ENCODE data around the gene B3GNT9. TPM values are rescaled to one million over a fixed set of nuclear protein-coding genes. Genes with fewer than 3 reads are reported as not detected.

Gene B3GNT9
- total RNA-seq, 4 donors from 2014 or later = 6.8 to 19.2 (median 14.9) TPM

DNA sequence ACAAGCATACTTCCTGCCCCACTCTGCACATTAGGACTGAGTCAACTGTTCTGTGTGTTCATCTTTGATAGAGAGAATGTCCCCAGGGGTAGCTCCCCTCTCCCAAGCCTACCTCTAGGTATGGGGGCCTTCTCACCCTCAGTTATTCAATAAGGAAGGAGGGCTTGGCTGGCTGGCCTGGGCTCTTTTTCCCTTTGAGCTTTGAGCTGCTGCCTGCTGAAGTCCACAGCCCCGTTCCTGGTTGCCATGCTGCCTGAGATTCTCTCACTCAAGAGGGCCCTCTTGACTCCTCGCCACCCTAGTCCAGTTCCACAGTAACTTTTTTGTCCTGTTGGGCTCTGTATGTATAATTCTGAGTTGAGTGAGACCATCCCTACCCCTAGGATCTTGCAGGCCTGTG lies 5.1 kb downstream of the B3GNT9 start:
- ATAC-seq (ENCODE audit: low FRiP score) = no peak
- TF ChIP-seq, protein P1, sequence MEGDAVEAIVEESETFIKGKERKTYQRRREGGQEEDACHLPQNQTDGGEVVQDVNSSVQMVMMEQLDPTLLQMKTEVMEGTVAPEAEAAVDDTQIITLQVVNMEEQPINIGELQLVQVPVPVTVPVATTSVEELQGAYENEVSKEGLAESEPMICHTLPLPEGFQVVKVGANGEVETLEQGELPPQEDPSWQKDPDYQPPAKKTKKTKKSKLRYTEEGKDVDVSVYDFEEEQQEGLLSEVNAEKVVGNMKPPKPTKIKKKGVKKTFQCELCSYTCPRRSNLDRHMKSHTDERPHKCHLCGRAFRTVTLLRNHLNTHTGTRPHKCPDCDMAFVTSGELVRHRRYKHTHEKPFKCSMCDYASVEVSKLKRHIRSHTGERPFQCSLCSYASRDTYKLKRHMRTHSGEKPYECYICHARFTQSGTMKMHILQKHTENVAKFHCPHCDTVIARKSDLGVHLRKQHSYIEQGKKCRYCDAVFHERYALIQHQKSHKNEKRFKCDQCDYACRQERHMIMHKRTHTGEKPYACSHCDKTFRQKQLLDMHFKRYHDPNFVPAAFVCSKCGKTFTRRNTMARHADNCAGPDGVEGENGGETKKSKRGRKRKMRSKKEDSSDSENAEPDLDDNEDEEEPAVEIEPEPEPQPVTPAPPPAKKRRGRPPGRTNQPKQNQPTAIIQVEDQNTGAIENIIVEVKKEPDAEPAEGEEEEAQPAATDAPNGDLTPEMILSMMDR (IDR thresholded peaks at IDR 0.05) = no peak
- no peak for DNase-seq (ENCODE audit: low spot score)

DNA sequence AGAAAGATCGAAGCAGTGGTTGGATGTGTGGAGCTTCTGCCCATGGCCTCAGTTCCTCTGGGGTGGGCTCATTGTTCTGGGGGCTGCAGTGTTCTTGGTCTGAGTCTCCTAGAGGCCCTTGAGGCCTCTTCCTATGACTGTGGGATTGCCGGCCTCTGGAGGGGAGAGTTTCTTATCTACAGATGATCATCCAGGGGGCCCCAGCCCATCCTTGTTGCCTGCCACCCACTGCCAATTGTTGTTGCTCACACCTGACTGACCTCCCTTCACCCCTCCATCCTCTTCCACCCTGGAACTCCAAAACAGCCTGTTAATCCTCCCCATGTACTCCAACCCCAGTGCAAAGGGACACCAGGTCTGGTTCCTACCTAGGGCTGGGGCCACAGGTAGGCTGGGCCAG lies 5.9 kb downstream of the B3GNT9 start:
- ATAC-seq (ENCODE audit: low FRiP score) (no peak), DNase-seq (ENCODE audit: low spot score) (no peak)
- TF ChIP-seq, protein P1 (IDR thresholded peaks at IDR 0.05) = no peak

DNA sequence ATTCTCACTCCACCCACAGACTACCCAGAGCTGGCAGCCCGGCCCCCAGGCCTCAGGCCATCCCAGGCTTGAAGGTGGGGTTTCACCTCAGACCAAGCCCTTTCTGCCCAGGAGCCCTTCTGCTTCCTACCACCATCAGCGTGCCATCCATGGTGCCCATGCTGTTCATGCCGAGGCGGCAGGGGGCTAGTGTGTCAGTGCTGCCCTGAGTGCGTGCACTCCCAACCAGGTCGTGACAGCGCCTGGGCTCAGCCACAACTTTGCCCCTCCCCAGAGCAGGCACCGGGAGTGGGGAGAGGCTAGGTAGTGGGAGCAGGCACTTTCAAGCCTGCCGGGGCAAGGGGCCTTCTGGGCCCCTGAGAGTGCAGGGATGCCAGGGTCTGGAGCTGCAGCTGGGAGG lies 8.5 kb downstream of the B3GNT9 start:
- TF ChIP-seq, protein P1 (IDR thresholded peaks at IDR 0.05) = no peak
- DNase-seq (ENCODE audit: low spot score) (no peak), ATAC-seq (ENCODE audit: low FRiP score) (no peak)

DNA sequence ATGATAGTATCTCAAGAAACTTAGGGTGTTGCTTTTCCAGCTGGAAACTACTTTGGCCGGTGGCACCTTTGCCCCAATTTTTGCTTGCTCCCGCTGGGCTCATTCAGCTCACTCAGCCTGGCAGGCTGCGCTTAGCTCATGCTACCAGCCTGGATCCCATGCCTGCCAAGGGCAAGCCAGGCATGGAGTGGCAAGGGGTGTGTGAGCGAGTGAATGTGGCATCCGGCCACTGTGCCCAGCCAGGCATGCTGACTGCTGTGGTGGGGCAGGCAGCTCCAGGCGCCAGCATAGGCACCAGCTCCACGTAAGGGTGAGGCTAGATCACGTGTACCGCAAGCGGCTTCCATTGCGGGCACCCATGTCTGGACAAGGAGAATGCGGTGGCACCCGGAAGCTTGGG lies 9.4 kb downstream of the B3GNT9 start:
- TF ChIP-seq, protein P1 (IDR thresholded peaks at IDR 0.05) = no peak
- ATAC-seq (ENCODE audit: low FRiP score) (no peak), DNase-seq (ENCODE audit: low spot score) (no peak)

DNA sequence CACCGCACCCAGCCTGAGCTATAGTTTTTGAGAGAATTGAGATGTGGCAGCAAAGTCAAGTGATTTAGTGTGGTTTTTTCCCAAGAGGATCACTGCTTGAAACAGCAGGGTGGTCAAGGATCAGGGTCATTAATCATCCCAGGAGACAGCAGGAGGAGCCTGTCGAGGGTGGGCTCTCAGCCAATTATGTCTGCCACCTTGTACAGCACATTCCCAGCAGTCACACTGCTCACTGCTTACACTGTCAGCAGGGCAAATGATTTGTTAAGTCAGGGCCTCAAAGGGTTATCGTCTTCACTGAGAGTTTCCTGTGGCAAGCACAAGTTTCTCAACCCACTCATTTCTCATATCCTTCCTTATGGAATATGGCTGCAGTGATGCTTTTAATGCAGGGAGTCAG lies 13.2 kb downstream of the B3GNT9 start:
- no peak for ATAC-seq (ENCODE audit: low FRiP score)
- TF ChIP-seq, protein P1 (IDR thresholded peaks at IDR 0.05) = no peak
- no peak for DNase-seq (ENCODE audit: low spot score)

DNA sequence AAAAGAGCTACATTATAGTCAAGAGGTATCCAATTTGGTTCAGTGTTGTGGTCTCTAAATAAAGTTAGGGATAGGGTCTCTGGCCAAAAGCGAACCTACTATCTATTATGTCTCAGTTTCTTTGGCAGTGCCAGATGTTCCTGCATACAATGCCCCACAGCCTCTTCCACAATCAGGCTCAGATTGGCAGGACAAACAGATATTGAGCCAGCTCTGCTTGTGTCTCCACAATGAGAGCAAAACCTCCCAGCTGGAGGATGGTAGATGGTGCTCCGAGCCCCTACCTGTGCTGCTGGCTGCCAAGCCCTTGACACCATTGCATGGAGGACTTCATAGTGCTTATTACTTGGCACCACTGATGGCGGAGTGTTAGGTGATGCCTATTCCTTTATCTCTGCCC lies 21.4 kb downstream of the B3GNT9 start:
- no peak for ATAC-seq (ENCODE audit: low FRiP score)
- no peak for DNase-seq (ENCODE audit: low spot score)

DNA sequence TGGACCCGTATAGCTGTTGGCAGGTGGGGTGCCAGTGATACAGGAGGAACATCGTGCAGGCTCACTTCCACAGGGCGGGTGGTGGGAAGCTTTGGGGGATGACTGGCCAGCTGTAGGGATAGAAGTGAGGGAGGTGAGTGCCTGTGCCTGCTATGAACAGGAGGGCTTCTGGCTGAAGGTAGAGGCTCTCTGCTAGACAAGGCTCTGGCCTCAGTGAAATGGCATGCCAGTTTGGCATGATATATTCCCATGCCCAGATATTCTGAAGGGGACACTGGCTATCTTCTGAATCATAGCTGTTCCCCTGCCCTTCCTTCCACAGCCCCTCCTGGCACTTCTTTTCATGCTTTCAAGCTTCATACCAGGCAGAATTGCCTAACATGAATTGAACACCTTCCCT lies 21.9 kb downstream of the B3GNT9 start:
- DNase-seq (ENCODE audit: low spot score) (no peak), ATAC-seq (ENCODE audit: low FRiP score) (no peak)
- TF ChIP-seq, protein P1 (IDR thresholded peaks at IDR 0.05) = no peak

More for the DNA sequence above, 21.4 kb downstream of the B3GNT9 start:
- TF ChIP-seq, protein P1 (IDR thresholded peaks at IDR 0.05) = no peak

All from omental fat pad (tissue), 4 donors.